ENCODE results near the gene NDUFS1.
A peak's percentile ranks its signal among the peaks of the same experiment; 100 is the strongest.
"Not testable (repeated sequence)": the region's sequence is repeated elsewhere in the genome, so short reads cannot be mapped to it uniquely, and the experiment has no call there.

The NDUFS1 gene

GRCh38 chr2:206159346-206160124 is at the start of gene NDUFS1, which contains the start of gene EEF1B2:
TSS of gene NDUFS1 (minus strand) at chr2:206159444. CDS start at chr2:206153678, 5,766 bp downstream.
TSS of gene EEF1B2 (plus strand) at chr2:206159895. CDS start at chr2:206159980, 85 bp downstream.
- peak; percentile 65 to 99 (median 96) for DNase-seq

DNA sequence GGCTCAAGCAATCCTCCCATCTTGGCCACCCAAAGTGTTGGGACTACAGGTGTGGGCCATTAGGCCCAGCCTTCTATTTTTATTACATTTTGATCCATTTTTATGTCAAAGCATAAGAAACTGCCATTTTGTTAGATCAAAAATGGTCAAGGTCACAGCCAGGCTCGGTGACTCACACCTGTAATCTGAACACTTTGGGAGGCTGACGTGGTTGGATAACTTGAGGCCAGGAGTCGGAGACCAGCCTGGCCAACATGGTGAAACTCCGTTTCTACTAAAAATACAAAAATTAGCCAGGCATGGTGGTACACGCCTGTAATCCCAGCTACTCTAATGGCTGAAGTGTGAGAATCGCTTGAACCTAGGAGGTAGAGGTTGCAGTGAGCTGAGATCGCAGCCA is 49.7 kb upstream of the NDUFS1 start:
- no peak for DNase-seq

- DNase-seq = not testable (repeated sequence)
These were observed 48.1 kb upstream of the NDUFS1 start for GRCh38 chr2:206207316-206207715.

GRCh38 chr2:206204710-206205109 is 45.5 kb upstream of the NDUFS1 start:
- DNase-seq = no peak

DNA sequence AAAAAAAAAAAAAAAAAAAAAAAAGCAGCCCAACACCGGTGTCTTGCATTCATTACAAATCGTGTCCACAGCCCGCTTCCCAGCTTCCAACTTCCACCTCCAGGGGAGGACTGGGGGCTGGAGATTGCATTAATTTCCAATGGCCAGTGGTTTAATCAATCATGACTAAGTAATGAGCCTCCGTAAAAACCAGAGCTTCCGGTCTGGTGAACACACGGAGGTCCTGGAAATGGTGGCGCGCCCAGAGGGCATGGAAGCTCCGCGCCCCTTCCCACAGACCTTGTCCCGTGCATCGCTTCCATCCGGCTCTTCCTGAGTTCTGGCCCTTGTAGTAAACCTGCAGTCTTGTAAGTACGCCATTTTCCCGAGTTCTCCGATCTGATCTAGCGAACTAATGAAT is 44.1 kb upstream of the NDUFS1 start:
- no peak for DNase-seq

GRCh38 chr2:206202446-206202845 is 43.2 kb upstream of the NDUFS1 start:
- DNase-seq = no peak

DNA sequence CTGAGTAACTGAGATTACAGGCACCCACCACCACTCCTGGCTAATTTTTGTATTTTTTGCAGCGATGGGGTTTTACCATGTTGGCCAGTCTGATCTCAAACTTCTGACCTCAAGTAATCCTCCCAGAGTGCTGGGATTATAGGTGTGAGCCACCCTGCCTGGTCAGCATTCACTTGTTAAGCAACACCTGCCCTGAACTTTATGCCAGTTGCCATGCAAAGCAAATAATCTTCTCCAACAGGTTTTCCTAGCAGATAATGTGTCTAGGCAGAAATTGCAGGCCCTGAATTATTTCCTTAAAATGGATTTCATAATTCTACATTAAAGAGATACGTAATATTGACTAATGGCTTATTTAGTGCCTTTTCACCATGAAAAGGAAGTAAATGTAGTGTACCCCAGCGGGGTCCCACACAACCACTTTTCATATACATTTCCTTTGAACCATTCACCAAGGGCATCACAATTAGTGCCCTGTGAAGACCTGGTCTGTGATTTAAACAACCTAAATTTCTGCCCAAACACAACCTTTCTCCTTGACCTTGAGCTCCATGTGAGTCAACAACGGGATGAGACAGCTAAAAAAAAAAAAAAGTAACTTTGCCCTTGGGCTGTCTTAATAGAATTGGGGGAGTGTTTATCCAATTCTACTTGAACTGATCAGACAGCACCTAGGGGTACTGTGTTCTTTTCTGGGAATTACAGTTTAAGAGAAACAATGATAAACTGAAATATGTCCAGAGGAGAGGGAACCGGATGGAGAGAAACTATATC is 42.0 kb upstream of the NDUFS1 start:
- DNase-seq = no peak

DNA sequence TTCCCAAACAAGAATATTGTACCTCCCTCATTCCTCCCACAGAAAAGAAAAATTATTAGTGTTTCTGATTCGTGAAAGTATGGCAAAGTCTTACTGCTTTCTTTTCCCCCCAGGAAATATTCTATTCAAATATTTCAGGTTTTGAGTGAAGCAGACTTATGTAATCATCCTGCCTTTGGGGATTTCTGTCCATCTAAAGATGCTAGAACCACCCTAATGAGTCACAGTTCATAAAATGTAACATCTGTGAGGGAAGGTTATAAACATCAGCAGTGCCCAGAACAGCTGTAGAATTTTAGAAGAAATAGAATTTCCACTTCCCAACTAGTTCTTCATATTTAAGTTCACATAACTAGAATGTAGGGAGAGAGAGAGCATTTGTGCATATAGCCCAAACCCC is 39.4 kb upstream of the NDUFS1 start:
- no peak for DNase-seq

- no peak for DNase-seq
These were observed 34.6 kb upstream of the NDUFS1 start for GRCh38 chr2:206193671-206194357.

GRCh38 chr2:206192157-206192556 is 32.9 kb upstream of the NDUFS1 start:
- no peak for DNase-seq

- no peak for DNase-seq
These were observed 31.4 kb upstream of the NDUFS1 start for GRCh38 chr2:206190689-206191088.

GRCh38 chr2:206190111-206190510 is 30.9 kb upstream of the NDUFS1 start:
- DNase-seq = no peak

DNA sequence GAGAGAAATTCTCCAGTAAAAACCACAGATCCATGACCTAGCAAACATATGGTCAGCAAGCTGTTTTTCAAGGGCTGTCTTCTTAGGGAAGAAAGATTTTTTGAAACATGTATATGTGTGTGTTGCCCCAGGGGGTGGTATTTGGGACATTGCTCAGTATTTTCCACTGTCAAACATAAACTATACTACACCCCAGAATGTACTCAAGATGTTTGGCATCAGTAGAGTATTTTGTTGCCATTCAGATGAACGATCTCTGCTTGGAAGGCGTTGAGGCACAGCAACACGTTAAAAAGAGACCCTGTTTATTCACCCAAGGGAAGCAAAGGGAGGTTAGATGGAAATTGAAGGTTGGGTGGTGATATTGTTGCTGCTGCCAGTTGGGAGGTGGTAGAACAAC is 30.4 kb upstream of the NDUFS1 start:
- DNase-seq = no peak

- not testable (repeated sequence) for DNase-seq
These were observed 22.3 kb upstream of the NDUFS1 start for GRCh38 chr2:206181526-206181925.

DNA sequence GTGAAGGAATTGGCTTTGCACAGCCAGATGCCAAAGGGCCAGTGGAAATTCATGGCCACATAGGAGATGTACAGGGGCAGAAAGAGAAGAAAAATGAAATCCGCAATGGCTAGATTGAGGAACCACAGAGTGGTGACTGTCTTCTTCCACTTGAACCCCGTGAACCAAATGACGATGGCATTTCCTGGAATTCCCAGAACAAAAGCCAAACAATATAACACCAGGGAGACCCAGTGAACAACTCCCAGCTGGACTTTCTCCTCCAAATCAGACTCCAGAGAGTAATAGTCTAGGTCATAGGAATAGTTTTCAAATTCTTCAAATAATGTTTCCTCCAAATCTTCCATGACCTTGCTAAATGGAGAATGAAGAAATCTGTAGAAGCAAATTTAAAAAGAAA is 17.7 kb upstream of the NDUFS1 start:
- DNase-seq = no peak

- DNase-seq = peak in 2 of 51 donors; percentile 1 to 2
These were observed 16.9 kb upstream of the NDUFS1 start for GRCh38 chr2:206176121-206176520.

- no peak for DNase-seq
These were observed 13.9 kb upstream of the NDUFS1 start for GRCh38 chr2:206173147-206173546.

DNA sequence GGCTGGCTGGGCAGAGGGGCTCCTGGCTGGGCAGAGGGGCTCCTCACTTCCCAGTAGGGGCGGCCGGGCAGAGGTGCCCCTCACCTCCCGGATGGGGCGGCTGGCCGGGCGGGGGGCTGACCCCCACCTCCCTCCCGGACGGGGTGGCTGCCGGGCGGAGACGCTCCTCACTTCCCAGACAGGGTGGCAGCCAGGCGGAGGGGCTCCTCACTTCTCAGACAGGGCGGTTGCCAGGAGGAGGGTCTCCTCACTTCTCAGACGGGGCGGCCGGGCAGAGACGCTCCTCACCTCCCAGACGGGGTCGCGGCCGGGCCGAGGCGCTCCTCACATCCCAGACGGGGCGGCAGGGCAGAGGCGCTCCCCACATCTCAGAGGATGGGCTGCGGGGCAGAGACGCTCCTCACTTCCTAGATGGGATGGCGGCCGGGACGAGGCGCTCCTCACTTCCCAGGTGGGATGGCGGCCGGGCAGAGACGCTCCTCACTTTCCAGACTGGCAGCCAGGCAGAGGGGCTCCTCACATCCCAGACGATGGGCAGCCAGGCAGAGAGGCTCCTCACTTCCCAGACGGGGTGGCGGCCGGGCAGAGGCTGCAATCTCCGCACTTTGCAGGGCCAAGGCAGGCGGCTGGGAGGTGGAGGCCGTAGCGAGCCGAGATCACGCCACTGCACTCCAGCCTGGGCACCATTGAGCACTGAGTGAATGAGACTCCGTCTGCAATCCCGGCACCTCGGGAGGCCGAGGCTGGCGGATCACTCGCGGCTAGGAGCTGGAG is 12.6 kb upstream of the NDUFS1 start:
- not testable (repeated sequence) for DNase-seq

- not testable (repeated sequence) for DNase-seq
These were observed 9.0 kb upstream of the NDUFS1 start for GRCh38 chr2:206168230-206168629.

DNA sequence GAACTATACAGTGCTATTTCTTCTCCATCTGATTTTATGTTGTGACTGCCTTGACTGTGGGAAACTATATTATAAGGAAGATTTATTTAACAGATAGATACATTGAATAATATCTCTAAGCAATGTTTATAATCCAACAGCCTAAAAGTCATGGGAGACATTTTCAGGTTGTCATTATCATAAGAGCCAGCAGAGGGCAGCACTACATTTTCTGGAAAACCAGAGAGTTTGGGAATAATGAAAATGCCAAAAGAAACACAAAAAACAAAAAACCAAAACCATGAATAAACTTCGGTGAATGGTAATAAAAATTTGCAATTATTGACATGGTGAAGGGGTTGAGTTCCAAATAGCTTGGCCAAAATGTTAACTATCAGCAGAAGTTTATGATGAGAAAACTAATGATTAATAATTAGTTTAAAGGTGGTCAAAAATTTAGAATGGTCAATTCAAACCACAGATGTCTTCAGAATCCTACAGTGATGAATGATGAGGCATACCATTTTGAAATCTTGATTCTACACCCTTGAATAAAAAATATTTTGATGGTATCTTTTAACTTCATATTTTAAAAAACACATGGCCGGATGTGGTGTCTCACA is 5.1 kb upstream of the NDUFS1 start:
- peak in 16 of 51 donors; percentile 1 to 50 (median 16) for DNase-seq

All from hypothalamus (tissue), 51 donors.